Right ventricle myocardium superior (tissue), 1 donor: ENCODE measurements around the gene A2M. TPM values are rescaled to one million over a fixed set of nuclear protein-coding genes. Genes with fewer than 3 reads are reported as not detected.

ENCODE experiments used
- ATAC-seq: fragments of 200-7000 bp; cut with Tn5 transposase; one replicate; pipeline ENCODE4 v1.9.1; 2020; ENCODE audit warnings: mild to moderate bottlenecking; ENCODE audit not compliant: poor library complexity
- DNase-seq: peaks from one replicate; pipeline ENCODE4 v3.0.0-alpha.2; 2020
- intact Hi-C: fragments of 100-400 bp; cut with DNase I; formaldehyde crosslinking; loops from one replicate; pipeline ENCODE4 v1.11.2; 2022
- total RNA-seq: library from RNA; stranded (reverse); fragmentation: NEBNext Ultra II Directional; extraction: Animal tissue kit (Norgen Biotek cat#: 25700); gene quantifications from one replicate; pipeline ENCODE4 v1.2.1, GENCODE V29; 2021
- donor health status: DM: no; HTN: yes; CAD: no; lungs with severe emphysema.

The A2M gene
- total RNA-seq, 1 donor from 2014 or later: 478 TPM

- ATAC-seq: no peak
- DNase-seq: no peak
- intact Hi-C loops: no loop called here
Observed at GRCh38 chr12:9081667-9082427, 33.9 kb downstream of the A2M start.

GRCh38 chr12:9079883-9080675, 35.6 kb downstream of the A2M start:
- no peak for DNase-seq
- intact Hi-C loops: no loop called here

GRCh38 chr12:9079082-9079481, 36.6 kb downstream of the A2M start:
- ATAC-seq (no peak), DNase-seq (no peak)
- intact Hi-C loops: no loop called here

More at GRCh38 chr12:9079883-9080675, 35.6 kb downstream of the A2M start:
- ATAC-seq: no peak

- intact Hi-C loops: no loop called here
- no peak for DNase-seq
- no peak for ATAC-seq
Observed at GRCh38 chr12:9077152-9078031, 38.3 kb downstream of the A2M start.

- intact Hi-C loops: no loop called here
- ATAC-seq: no peak
- no peak for DNase-seq
Observed at GRCh38 chr12:9076733-9077132, 39.0 kb downstream of the A2M start.

GRCh38 chr12:9075138-9075535, 40.6 kb downstream of the A2M start:
- intact Hi-C loops: no loop called here
- ATAC-seq (no peak), DNase-seq (no peak)

GRCh38 chr12:9074484-9075137, 41.1 kb downstream of the A2M start:
- DNase-seq: no peak
- no peak for ATAC-seq
- intact Hi-C loops: no loop called here

GRCh38 chr12:9073076-9073475, 42.6 kb downstream of the A2M start:
- ATAC-seq: peak; percentile 77
- no peak for DNase-seq
- intact Hi-C loops: no loop called here

- ATAC-seq (no peak), DNase-seq (no peak)
- intact Hi-C loops: no loop called here
Observed at GRCh38 chr12:9072481-9073038, 43.2 kb downstream of the A2M start.

- ATAC-seq (no peak), DNase-seq (no peak)
- intact Hi-C loops: no loop called here
Observed at GRCh38 chr12:9071969-9072368, 43.8 kb downstream of the A2M start.

GRCh38 chr12:9071518-9071917, 44.2 kb downstream of the A2M start:
- ATAC-seq (no peak), DNase-seq (no peak)
- intact Hi-C loops: no loop called here

GRCh38 chr12:9070351-9070750, 45.4 kb downstream of the A2M start:
- DNase-seq (no peak), ATAC-seq (no peak)
- intact Hi-C loops: no loop called here

- ATAC-seq (no peak), DNase-seq (no peak)
- intact Hi-C loops: no loop called here
Observed at GRCh38 chr12:9068600-9068999, 47.1 kb downstream of the A2M start.

- ATAC-seq (no peak), DNase-seq (no peak)
- intact Hi-C loops: no loop called here
Observed at GRCh38 chr12:9068086-9068485, 47.6 kb downstream of the A2M start.

- ATAC-seq (no peak), DNase-seq (no peak)
- intact Hi-C loops: no loop called here
Observed at GRCh38 chr12:9066755-9067423, 48.8 kb downstream of the A2M start.

- intact Hi-C loops: no loop called here
- no peak for DNase-seq
- no peak for ATAC-seq
Observed at GRCh38 chr12:9066183-9066623, 49.5 kb downstream of the A2M start.

- DNase-seq (no peak), ATAC-seq (no peak)
- intact Hi-C loops: no loop called here
Observed at GRCh38 chr12:9065607-9065856, 50.2 kb downstream of the A2M start.
